Tibial artery (tissue), 4 donors: ENCODE data around the gene CFAP299.
"Not testable (repeated sequence)": the region's sequence is repeated elsewhere in the genome, so short reads cannot be mapped to it uniquely, and the experiment has no call there.

Experiments used
- DNase-seq, 2 donors: peaks; one replicate each; pipeline ENCODE4 v3.0.0-alpha.2; 2019
- H3K27ac ChIP-seq, 2 donors: fragments of 200-600 bp; sonication (generic) in 1 of 2; 1 replicate in 1 of 2; 2 replicates in 1 of 2; pipeline ENCODE4 v1.5.1; 2018 to 2019; ENCODE audit warnings: mild to moderate bottlenecking in 1 of 2
- H3K27me3 ChIP-seq, 2 donors: fragments of 200-600 bp; sonication (generic) in 1 of 2; one replicate each; pipeline versions ENCODE4 v1.5.1 to v1.6.0; 2016 to 2019
- H3K36me3 ChIP-seq, 3 donors: fragments of 200-600 bp; sonication (generic) in 2 of 3; one replicate each; pipeline ENCODE4 v1.5.1; 2016 to 2019; ENCODE audit warnings: mild to moderate bottlenecking in 2 of 3
- H3K4me1 ChIP-seq, 4 donors: fragments of 200-600 bp; sonication (generic) in 2 of 4; 1 replicate in 3 of 4; 2 replicates in 1 of 4; pipeline ENCODE4 v1.5.1; 2016 to 2019
- H3K4me3 ChIP-seq, 2 donors: fragments of 200-600 bp; sonication (generic) in 1 of 2; 1 replicate in 1 of 2; 2 replicates in 1 of 2; pipeline ENCODE4 v1.5.1; 2018 to 2019; ENCODE audit warnings: mild to moderate bottlenecking in 2 of 2
- H3K9me3 ChIP-seq, 3 donors: fragments of 200-600 bp; sonication (generic) in 1 of 3; one replicate each; pipeline ENCODE4 v1.5.1; 2016 to 2019
- intact Hi-C: fragments of 100-400 bp; cut with DNase I; formaldehyde crosslinking; loops from one replicate; pipeline ENCODE4 v1.15.0; 2023; ENCODE audit warnings: low total_unique reads
- TF ChIP-seq, protein P1 (sequence below), 2 experiments: fragments of 200-600 bp in 1 of 2; fragments of 450-650 bp in 1 of 2; IDR thresholded peaks; one replicate each; pipeline ENCODE4 v1.5.1; 2017 to 2019; ENCODE audit warnings: antibody characterized with exemption in 2 of 2, mild to moderate bottlenecking in 1 of 2, moderate library complexity in 1 of 2

Gene CFAP299

DNA sequence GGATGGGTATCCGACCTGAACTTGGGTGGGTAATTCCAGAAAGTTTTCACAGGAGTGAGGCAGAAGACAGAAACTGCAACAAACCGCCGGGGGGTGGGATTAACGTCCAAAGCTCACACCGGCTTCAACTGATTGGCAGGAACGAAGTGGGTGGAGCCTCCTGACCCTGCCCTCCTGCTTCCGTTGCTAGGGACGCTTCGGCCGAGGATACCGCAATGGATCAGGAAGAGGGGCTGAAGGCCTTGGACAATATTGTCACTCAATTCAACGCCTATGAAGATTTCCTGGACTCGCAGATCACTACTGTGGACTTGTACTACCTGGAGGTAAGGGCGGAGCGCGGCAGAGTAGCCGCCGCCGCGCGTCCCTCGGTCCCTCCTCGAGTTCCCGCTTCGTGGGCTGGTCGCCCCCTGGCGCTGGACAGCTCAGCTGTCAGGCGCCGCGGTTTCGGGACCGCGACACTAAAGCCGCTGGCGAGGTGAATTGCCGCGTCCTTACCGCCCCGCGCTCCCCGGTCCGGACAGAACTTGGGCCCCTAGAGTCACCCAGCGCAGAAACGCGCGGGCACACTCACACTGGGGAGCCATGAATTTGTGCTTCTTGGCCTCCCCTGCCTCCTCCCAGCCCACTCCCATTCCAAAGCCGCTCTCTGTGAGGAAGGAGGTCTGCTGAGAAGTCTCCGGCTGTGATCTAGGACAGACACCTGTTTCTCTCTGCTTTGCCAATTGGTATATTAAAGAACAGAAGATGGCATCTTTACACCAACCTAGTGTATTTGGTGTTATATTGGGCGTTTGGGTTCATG is at the start of gene CFAP299:
TSS of gene CFAP299 (plus strand) at position 177 of the 805 bp plus-strand sequence.
- Histone ChIP-seq H3K36me3 (no peaks in the 10 kb centered on the region), H3K4me3 (peak within 1 kb of the TSS; percentile 44 to 53), H3K27ac (no peak within 1 kb of the TSS), H3K9me3 (no peaks in the 10 kb centered on the region), H3K4me1 (peaks cover 0 to 12% (median 9%) of the 10 kb centered on the region in 4 donors), H3K27me3 (peaks cover 0 to 19% of the 10 kb centered on the region in 2 donors)
- TF ChIP-seq, protein P1, sequence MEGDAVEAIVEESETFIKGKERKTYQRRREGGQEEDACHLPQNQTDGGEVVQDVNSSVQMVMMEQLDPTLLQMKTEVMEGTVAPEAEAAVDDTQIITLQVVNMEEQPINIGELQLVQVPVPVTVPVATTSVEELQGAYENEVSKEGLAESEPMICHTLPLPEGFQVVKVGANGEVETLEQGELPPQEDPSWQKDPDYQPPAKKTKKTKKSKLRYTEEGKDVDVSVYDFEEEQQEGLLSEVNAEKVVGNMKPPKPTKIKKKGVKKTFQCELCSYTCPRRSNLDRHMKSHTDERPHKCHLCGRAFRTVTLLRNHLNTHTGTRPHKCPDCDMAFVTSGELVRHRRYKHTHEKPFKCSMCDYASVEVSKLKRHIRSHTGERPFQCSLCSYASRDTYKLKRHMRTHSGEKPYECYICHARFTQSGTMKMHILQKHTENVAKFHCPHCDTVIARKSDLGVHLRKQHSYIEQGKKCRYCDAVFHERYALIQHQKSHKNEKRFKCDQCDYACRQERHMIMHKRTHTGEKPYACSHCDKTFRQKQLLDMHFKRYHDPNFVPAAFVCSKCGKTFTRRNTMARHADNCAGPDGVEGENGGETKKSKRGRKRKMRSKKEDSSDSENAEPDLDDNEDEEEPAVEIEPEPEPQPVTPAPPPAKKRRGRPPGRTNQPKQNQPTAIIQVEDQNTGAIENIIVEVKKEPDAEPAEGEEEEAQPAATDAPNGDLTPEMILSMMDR (IDR thresholded peaks at IDR 0.05), result peak in 1 of 2 experiments; percentile 26
- intact Hi-C loops, result no loop called here
- DNase-seq, result peak; percentile 65 to 71

DNA sequence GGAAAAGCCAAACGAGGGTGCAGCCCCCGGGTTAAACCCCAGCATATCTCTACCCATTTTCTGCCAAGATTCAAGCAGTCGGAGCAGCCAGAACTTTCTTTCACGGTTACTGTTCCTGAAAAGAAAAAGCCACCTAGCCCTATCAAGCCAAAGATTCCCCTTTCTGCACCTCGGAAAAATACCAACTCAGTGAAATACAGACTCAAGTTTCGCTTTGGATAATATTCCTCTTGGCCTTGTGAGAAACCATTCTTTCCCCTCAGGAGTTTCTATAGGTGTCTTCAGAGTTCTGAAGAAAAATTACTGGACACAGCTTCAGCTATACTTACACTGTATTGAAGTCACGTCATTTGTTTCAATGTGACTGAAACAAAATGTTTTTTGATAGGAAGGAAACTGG is 49.1 kb upstream of the CFAP299 start:
- H3K4me3 ChIP-seq, result no peak overlapping the region
- no peaks in the 10 kb centered on the region for H3K9me3 ChIP-seq
- no peak for DNase-seq
- TF ChIP-seq, protein P1 (IDR thresholded peaks at IDR 0.05), result no peak
- H3K36me3 ChIP-seq, result no peaks in the 10 kb centered on the region
- no peaks in the 10 kb centered on the region for H3K4me1 ChIP-seq
- no peak overlapping the region for H3K27ac ChIP-seq
- H3K27me3 ChIP-seq, result no peaks in the 10 kb centered on the region
- intact Hi-C loops, result no loop called here

DNA sequence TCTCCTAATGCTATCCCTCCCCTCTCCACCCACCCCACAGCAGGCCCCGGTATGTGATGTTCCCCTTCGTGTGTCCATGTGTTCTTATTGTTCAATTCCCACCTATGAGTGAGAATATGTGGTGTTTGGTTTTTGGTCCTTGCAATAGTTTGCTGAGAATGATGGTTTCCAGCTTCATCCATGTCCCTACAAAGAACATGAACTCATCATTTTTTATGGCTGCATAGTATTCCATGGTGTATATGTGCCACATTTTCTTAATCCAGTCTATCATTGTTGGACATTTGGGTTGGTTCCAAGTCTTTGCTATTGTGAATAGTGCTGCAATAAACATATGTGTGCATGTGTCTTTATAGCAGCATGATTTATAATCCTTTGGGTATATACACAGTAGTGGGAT is 44.9 kb upstream of the CFAP299 start:
- intact Hi-C loops, DNase-seq, H3K27me3 ChIP-seq, H3K9me3 ChIP-seq, H3K27ac ChIP-seq, H3K4me1 ChIP-seq, H3K36me3 ChIP-seq, H3K4me3 ChIP-seq: not testable (repeated sequence)

DNA sequence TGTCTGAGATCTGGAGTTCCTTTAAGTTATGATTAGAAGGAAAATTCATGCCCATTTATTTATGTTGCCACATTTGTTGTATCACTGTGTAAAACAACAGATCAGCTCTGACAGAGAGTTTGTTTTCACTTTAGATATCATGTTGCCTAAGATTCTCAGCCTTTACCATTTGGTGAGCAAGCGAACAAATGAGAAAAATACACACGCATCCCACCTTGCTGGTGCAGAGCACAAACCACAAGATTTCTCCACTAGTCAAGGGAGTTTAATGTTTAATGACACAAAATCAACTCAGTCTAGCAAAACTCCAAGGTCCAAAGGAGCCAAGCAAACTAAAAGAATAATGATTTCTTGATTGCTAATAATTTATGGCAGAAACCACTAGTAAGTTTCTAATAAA is 41.3 kb upstream of the CFAP299 start:
- no peak overlapping the region for H3K27ac ChIP-seq
- TF ChIP-seq, protein P1 (IDR thresholded peaks at IDR 0.05), result no peak

DNA sequence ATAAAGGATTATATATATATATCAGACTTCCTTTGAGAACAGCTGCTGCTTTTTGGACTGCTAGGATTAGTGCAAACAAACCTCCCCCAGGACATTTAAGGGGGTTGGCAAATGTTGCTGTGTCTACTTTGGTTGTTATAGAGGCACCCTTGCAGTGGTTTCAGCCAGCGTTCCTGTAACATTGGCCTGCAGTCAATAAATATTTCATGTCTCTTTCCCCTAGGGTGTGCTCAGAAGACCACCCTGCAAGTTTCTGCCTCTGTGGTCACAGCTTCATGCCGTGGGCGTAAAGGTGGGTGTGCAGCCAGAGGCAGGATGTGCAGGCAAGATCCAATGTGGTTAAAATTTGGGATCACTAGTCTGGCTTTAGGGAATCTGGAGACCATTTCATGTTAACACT is 40.2 kb upstream of the CFAP299 start:
- H3K36me3 ChIP-seq, result no peaks in the 10 kb centered on the region
- H3K4me3 ChIP-seq, result no peak overlapping the region
- H3K27ac ChIP-seq, result no peak overlapping the region
- H3K4me1 ChIP-seq, result no peaks in the 10 kb centered on the region
- no peak for DNase-seq
- intact Hi-C loops, result no loop called here
- H3K9me3 ChIP-seq, result no peaks in the 10 kb centered on the region
- H3K27me3 ChIP-seq, result peaks cover 0 to 4% of the 10 kb centered on the region in 2 donors
- TF ChIP-seq, protein P1 (IDR thresholded peaks at IDR 0.05), result no peak

More for the DNA sequence above, 41.3 kb upstream of the CFAP299 start:
- Histone ChIP-seq H3K27me3 (peaks cover 0 to 4% of the 10 kb centered on the region in 2 donors), H3K9me3 (no peaks in the 10 kb centered on the region), H3K36me3 (no peaks in the 10 kb centered on the region), H3K4me1 (no peaks in the 10 kb centered on the region), H3K4me3 (no peak overlapping the region)
- intact Hi-C loops, result no loop called here
- DNase-seq, result no peak

DNA sequence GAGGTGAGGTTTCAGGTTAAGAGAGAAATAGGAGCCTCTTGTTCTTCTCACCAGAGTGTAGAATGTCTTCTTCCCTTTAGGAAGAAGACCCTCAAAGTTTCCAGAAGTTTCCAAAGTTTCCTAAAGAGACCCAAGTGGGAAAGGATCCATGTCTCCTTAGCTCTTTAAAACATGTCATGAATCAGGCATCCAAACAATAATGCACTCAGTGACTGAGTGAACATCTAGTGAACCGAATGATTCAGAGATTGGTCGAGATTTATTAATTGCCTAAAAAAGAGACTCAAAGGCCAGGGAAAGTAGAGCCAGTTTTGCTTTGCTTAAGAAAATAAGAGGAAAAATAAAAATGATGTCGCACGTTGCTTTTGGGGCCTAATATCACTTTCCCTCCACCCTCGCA is 39.7 kb upstream of the CFAP299 start:
- Histone ChIP-seq H3K36me3 (no peaks in the 10 kb centered on the region), H3K27me3 (peaks cover 0 to 4% of the 10 kb centered on the region in 2 donors), H3K9me3 (no peaks in the 10 kb centered on the region), H3K4me1 (no peaks in the 10 kb centered on the region), H3K4me3 (no peak overlapping the region), H3K27ac (no peak overlapping the region)
- DNase-seq, result no peak
- intact Hi-C loops, result no loop called here
- TF ChIP-seq, protein P1 (IDR thresholded peaks at IDR 0.05), result no peak
